Trophoblast cell (in vitro differentiated cells and primary cell): ENCODE data around the gene TMEM234.
"Not testable (repeated sequence)": the region's sequence is repeated elsewhere in the genome, so short reads cannot be mapped to it uniquely, and the experiment has no call there.

ENCODE experiments used
- DNase-seq, 2 donors: peaks; one replicate each; pipeline ENCODE4 v3.0.0-alpha.2; 2016
- H2AFZ ChIP-seq: 2 replicates; pipeline ENCODE4 v1.6.1; 2013; ENCODE audit warnings: low read length, moderate library complexity, mild to moderate bottlenecking; ENCODE audit not compliant: insufficient read depth, poor library complexity
- H2AK5ac ChIP-seq: 2 replicates; pipeline ENCODE4 v1.6.1; 2013; ENCODE audit warnings: mild to moderate bottlenecking, low read length
- H2BK120ac ChIP-seq: 2 replicates; pipeline ENCODE4 v1.6.1; 2013; ENCODE audit warnings: low read length, mild to moderate bottlenecking, moderate library complexity; ENCODE audit not compliant: insufficient read depth, poor library complexity
- H2BK12ac ChIP-seq: 2 replicates; pipeline ENCODE4 v1.6.1; 2013; ENCODE audit warnings: mild to moderate bottlenecking, low read length, moderate library complexity
- H2BK5ac ChIP-seq: 2 replicates; pipeline ENCODE4 v1.6.1; 2013; ENCODE audit warnings: low read length, low read depth, moderate library complexity, mild to moderate bottlenecking; ENCODE audit not compliant: poor library complexity
- H3K14ac ChIP-seq: 2 replicates; pipeline ENCODE4 v1.6.1; 2013; ENCODE audit warnings: mild to moderate bottlenecking, low read length
- H3K18ac ChIP-seq: 2 replicates; pipeline ENCODE4 v1.6.1; 2013; ENCODE audit warnings: mild to moderate bottlenecking, low read length
- H3K23ac ChIP-seq: 2 replicates; pipeline ENCODE4 v1.6.1; 2013; ENCODE audit warnings: low read length
- H3K27ac ChIP-seq: 2 replicates; pipeline ENCODE4 v1.5.1; 2013; ENCODE audit warnings: low read depth, mild to moderate bottlenecking, inconsistent platforms, low read length, moderate library complexity
- H3K27me3 ChIP-seq: 2 replicates; pipeline ENCODE4 v1.6.1; 2013; ENCODE audit warnings: inconsistent platforms, mild to moderate bottlenecking, low read length, moderate library complexity; ENCODE audit not compliant: insufficient read depth
- H3K36me3 ChIP-seq, 2 experiments: 1 replicate in 1 of 2; 2 replicates in 1 of 2; pipeline ENCODE4 v1.6.1; 2013; ENCODE audit warnings: low read length in 2 of 2, mild to moderate bottlenecking in 2 of 2, moderate library complexity in 1 of 2; ENCODE audit not compliant: insufficient read depth in 2 of 2, control insufficient read depth in 1 of 2
- H3K4ac ChIP-seq: 2 replicates; pipeline ENCODE4 v1.6.1; 2013; ENCODE audit warnings: low read depth, mild to moderate bottlenecking, low read length, moderate library complexity
- H3K4me1 ChIP-seq, 2 experiments: 1 replicate in 1 of 2; 2 replicates in 1 of 2; pipeline ENCODE4 v1.6.1; 2013; ENCODE audit warnings: low read length in 2 of 2, mild to moderate bottlenecking in 2 of 2, moderate library complexity in 1 of 2; ENCODE audit not compliant: insufficient read depth in 2 of 2, control insufficient read depth in 1 of 2
- H3K4me2 ChIP-seq: 2 replicates; pipeline ENCODE4 v1.6.1; 2013; ENCODE audit warnings: inconsistent platforms, mild to moderate bottlenecking, low read length, moderate library complexity
- H3K4me3 ChIP-seq: 2 replicates; pipeline ENCODE4 v1.5.1; 2013; ENCODE audit warnings: mild to moderate bottlenecking, low read depth, low read length, inconsistent platforms
- H3K79me1 ChIP-seq: one replicate; pipeline ENCODE4 v1.6.1; 2013; ENCODE audit warnings: low read length
- H3K79me2 ChIP-seq: 2 replicates; pipeline ENCODE4 v1.6.1; 2013; ENCODE audit warnings: low read length, mild to moderate bottlenecking; ENCODE audit not compliant: control insufficient read depth, insufficient read depth, poor library complexity
- H3K9ac ChIP-seq: 2 replicates; pipeline ENCODE4 v1.6.1; 2013; ENCODE audit warnings: mild to moderate bottlenecking, low read length
- H3K9me3 ChIP-seq: 2 replicates; pipeline ENCODE4 v1.6.1; 2013; ENCODE audit warnings: low read depth, mild to moderate bottlenecking, control low read depth, inconsistent platforms, low read length; ENCODE audit not compliant: insufficient read depth
- H4K12ac ChIP-seq: 2 replicates; pipeline ENCODE4 v1.6.1; 2013; ENCODE audit warnings: low read depth, mild to moderate bottlenecking, low read length, moderate library complexity
- H4K8ac ChIP-seq: 2 replicates; pipeline ENCODE4 v1.6.1; 2013; ENCODE audit warnings: low read depth, mild to moderate bottlenecking, low read length, moderate library complexity
- H4K91ac ChIP-seq: one replicate; pipeline ENCODE4 v1.6.1; 2013; ENCODE audit warnings: low read depth, mild to moderate bottlenecking, low read length, moderate library complexity
- WGBS: extraction: QIAGEN DNeasy Blood & Tissue Kit; methylation state at CpG from one replicate; pipeline ENCODE4 v1.1.7; 2013; ENCODE audit warnings: missing lambda C conversion rate; ENCODE audit not compliant: insufficient read length, insufficient coverage; ENCODE audit errors: extremely low coverage; 5-methylcytosine and 5-hydroxymethylcytosine counted together

The TMEM234 gene

DNA sequence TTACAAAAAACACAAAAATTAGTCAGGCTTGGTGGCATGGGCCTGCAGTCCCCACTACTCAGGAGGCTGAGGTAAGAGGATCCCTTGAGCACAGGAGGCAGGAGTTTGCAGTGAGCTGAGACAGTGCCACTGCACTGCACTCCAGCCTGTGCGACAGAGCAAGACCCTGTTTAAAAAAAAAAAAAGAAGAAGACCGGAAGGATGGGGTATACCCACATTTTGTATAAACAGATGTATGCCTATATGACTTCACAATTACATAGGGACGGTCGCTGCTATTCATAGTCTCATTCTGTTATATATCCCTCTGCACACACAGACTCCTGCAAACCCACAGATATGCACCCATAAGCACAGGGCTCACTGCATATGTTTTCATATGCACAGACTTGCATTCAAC is 41.6 kb upstream of the TMEM234 start:
- no peak overlapping the region for H4K8ac ChIP-seq
- H4K12ac ChIP-seq = no peak overlapping the region
- H2BK12ac ChIP-seq = no peak overlapping the region
- no peak overlapping the region for H3K14ac ChIP-seq
- H3K79me1 ChIP-seq = no peaks in the 10 kb centered on the region
- no peak overlapping the region for H3K23ac ChIP-seq
- WGBS = no CpG with 5 or more reads among the region's 4 CpGs
- peaks cover 0 to 3% of the 10 kb centered on the region in 2 experiments for H3K4me1 ChIP-seq
- H4K91ac ChIP-seq = no peak overlapping the region
- H3K9me3 ChIP-seq = no peaks in the 10 kb centered on the region
- no peaks in the 10 kb centered on the region for H3K27me3 ChIP-seq
- no peak overlapping the region for H3K4me2 ChIP-seq
- no peak overlapping the region for H3K18ac ChIP-seq
- no peak overlapping the region for H2BK5ac ChIP-seq
- H3K79me2 ChIP-seq = no peaks in the 10 kb centered on the region
- H3K9ac ChIP-seq = no peak overlapping the region
- H3K4ac ChIP-seq = no peak overlapping the region
- H2BK120ac ChIP-seq = no peak overlapping the region
- H2AFZ ChIP-seq = no peak overlapping the region
- H3K36me3 ChIP-seq = no peaks in the 10 kb centered on the region
- no peak overlapping the region for H3K27ac ChIP-seq
- no peak overlapping the region for H3K4me3 ChIP-seq
- no peak overlapping the region for H2AK5ac ChIP-seq
- no peak for DNase-seq

DNA sequence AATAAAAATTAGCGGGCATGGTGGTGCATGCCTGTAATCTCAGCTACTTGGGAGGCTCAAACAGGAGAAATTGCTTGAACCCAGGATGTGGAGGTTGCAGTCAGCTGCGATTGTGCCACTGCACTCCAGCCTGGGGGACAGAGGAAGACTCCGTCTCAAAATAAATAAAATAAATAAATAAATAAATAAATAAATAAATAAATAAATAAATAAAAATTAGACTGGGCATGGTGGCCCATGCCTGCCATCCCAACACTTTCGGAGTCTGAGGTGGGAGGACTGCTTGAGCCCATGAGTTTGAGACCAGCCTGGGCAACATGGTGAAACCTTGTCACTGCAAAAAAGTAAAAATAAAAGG is 41.1 kb upstream of the TMEM234 start:
- not testable (repeated sequence) for H3K79me1 ChIP-seq, H3K9me3 ChIP-seq, H3K36me3 ChIP-seq, H3K27ac ChIP-seq, H3K4ac ChIP-seq, H2AFZ ChIP-seq, H3K27me3 ChIP-seq, H2BK120ac ChIP-seq, H4K8ac ChIP-seq, DNase-seq, H2BK5ac ChIP-seq, H3K4me3 ChIP-seq, H4K12ac ChIP-seq, H2AK5ac ChIP-seq, H3K14ac ChIP-seq, H3K79me2 ChIP-seq, H3K9ac ChIP-seq, H3K23ac ChIP-seq, H2BK12ac ChIP-seq, H4K91ac ChIP-seq, H3K18ac ChIP-seq, H3K4me1 ChIP-seq, H3K4me2 ChIP-seq
- no CpG with 5 or more reads among the region's 4 CpGs for WGBS

DNA sequence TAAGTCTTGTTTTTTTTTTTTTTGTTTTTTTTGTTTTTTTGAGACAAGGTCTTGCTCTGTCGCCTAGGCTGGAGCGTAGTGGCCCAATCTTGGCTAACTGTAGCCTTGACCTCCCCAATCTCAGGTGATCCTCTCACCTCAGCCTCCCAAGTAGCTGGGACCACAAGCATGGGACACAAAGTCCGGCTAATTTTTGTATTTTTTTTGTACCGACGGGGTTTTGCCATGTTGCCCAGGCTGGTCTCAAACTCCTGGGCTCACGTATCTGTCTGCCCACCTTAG is 35.0 kb upstream of the TMEM234 start:
- no peak overlapping the region for H3K4me2 ChIP-seq
- no peak overlapping the region for H3K23ac ChIP-seq
- no peaks in the 10 kb centered on the region for H3K79me2 ChIP-seq
- H2AK5ac ChIP-seq = no peak overlapping the region
- no peak overlapping the region for H2BK5ac ChIP-seq
- H3K4me3 ChIP-seq = no peak overlapping the region
- H3K14ac ChIP-seq = no peak overlapping the region
- H3K27me3 ChIP-seq = no peaks in the 10 kb centered on the region
- H4K91ac ChIP-seq = no peak overlapping the region
- no peak for DNase-seq
- H2BK120ac ChIP-seq = no peak overlapping the region
- H3K9me3 ChIP-seq = no peaks in the 10 kb centered on the region
- H2BK12ac ChIP-seq = no peak overlapping the region
- H3K4ac ChIP-seq = no peak overlapping the region
- H3K79me1 ChIP-seq = no peaks in the 10 kb centered on the region
- no peak overlapping the region for H3K18ac ChIP-seq
- H4K8ac ChIP-seq = no peak overlapping the region
- no peak overlapping the region for H2AFZ ChIP-seq
- H3K4me1 ChIP-seq = no peaks in the 10 kb centered on the region
- no peaks in the 10 kb centered on the region for H3K36me3 ChIP-seq
- no peak overlapping the region for H3K9ac ChIP-seq
- H3K27ac ChIP-seq = no peak overlapping the region
- H4K12ac ChIP-seq = no peak overlapping the region
- WGBS = no CpG with 5 or more reads among the region's 6 CpGs

DNA sequence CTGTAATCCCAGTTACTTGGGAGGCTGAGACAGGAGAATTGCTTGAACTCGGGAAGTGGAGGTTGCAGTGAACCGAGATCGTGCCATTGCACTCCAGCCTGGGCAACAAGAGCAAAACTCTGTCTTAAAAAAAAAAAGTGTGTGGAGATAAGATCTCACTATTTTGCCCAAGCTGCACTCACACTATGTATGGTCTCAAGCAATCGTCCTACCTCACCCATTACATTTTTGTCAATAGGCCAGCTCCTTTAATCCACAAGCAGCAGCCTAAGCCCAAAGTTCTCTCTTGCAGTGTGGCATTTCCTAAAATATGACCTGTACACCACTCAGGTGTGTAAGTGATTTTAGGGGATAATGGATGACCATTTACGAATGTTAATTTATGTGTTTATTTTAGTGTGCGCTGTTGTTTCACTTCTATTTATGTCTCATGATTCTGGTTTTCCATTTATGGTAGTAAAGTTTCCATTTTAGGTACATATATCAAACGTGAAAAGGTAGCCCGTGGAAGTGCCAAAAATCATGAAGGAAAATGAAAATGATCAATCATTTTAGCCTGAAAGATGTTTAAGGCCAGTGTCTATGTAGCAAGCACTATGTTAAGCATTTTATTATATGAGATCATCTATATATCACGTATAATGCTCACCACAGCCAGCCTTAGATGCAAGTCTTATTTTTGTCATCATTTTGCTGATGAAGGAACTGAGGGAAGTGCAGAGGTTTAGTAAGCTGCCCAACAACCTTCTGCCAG is 34.5 kb upstream of the TMEM234 start:
- no peaks in the 10 kb centered on the region for H3K27me3 ChIP-seq
- WGBS = no CpG with 5 or more reads among the region's 9 CpGs
- DNase-seq = no peak

More for the DNA sequence above, 34.5 kb upstream of the TMEM234 start:
- H3K4me1 ChIP-seq = no peaks in the 10 kb centered on the region
- no peak overlapping the region for H3K4me3 ChIP-seq
- no peak overlapping the region for H3K9ac ChIP-seq
- H4K12ac ChIP-seq = no peak overlapping the region
- H3K9me3 ChIP-seq = no peaks in the 10 kb centered on the region
- no peak overlapping the region for H3K27ac ChIP-seq
- no peak overlapping the region for H2AK5ac ChIP-seq
- H3K79me2 ChIP-seq = no peaks in the 10 kb centered on the region
- no peaks in the 10 kb centered on the region for H3K79me1 ChIP-seq
- no peak overlapping the region for H2BK5ac ChIP-seq
- no peak overlapping the region for H4K8ac ChIP-seq
- H2AFZ ChIP-seq = no peak overlapping the region
- H3K4me2 ChIP-seq = no peak overlapping the region
- H3K18ac ChIP-seq = no peak overlapping the region
- H2BK120ac ChIP-seq = no peak overlapping the region
- H3K36me3 ChIP-seq = no peaks in the 10 kb centered on the region
- no peak overlapping the region for H3K23ac ChIP-seq
- H3K4ac ChIP-seq = no peak overlapping the region
- no peak overlapping the region for H2BK12ac ChIP-seq
- H3K14ac ChIP-seq = no peak overlapping the region
- H4K91ac ChIP-seq = no peak overlapping the region
